HG02870 (cell line): ENCODE measurements around the gene AKAP3.

ENCODE experiments used
- ATAC-seq: cut with Tn5 transposase; IDR thresholded peaks from one replicate; pipeline ENCODE4 v1.9.1; 2021; ENCODE audit warnings: mild to moderate bottlenecking, moderate library complexity; ENCODE audit not compliant: unreplicated experiment

The AKAP3 gene

GRCh38 chr12:4648501-4649357, at the start of gene AKAP3, which contains the start of gene NDUFA9:
AKAP3 (minus strand) TSS chr12:4649051; CDS start chr12:4638196, 10,855 bp downstream.
NDUFA9 (plus strand) TSS chr12:4649114; CDS start chr12:4649127, 13 bp downstream.
- ATAC-seq = peak; percentile 74

GRCh38 chr12:4690760-4691159, 41.9 kb upstream of the AKAP3 start:
- no peak for ATAC-seq

- no peak for ATAC-seq
Measured at GRCh38 chr12:4685317-4685716, 36.5 kb upstream of the AKAP3 start.

- no peak for ATAC-seq
Measured at GRCh38 chr12:4681732-4682131, 32.9 kb upstream of the AKAP3 start.

- no peak for ATAC-seq
Measured at GRCh38 chr12:4679711-4680110, 30.9 kb upstream of the AKAP3 start.

GRCh38 chr12:4665236-4665635, 16.4 kb upstream of the AKAP3 start:
- no peak for ATAC-seq

GRCh38 chr12:4663971-4664505, 15.2 kb upstream of the AKAP3 start:
- no peak for ATAC-seq

- no peak for ATAC-seq
Measured at GRCh38 chr12:4653691-4654090, 4.8 kb upstream of the AKAP3 start.

GRCh38 chr12:4653257-4653656, 4.4 kb upstream of the AKAP3 start:
- ATAC-seq = no peak

GRCh38 chr12:4649358-4649661, 459 bp upstream of the AKAP3 start:
- ATAC-seq = no peak

- no peak for ATAC-seq
Measured at GRCh38 chr12:4648104-4648500, 749 bp downstream of the AKAP3 start.

GRCh38 chr12:4645023-4645422, 3.8 kb downstream of the AKAP3 start:
- ATAC-seq = no peak

- peak; percentile 79 for ATAC-seq
Measured at GRCh38 chr12:4643747-4644146, 5.1 kb downstream of the AKAP3 start.

GRCh38 chr12:4630262-4630661, 18.6 kb downstream of the AKAP3 start:
- ATAC-seq = no peak

- no peak for ATAC-seq
Measured at GRCh38 chr12:4628406-4628805, 20.4 kb downstream of the AKAP3 start.

- no peak for ATAC-seq
Measured at GRCh38 chr12:4626543-4626942, 22.3 kb downstream of the AKAP3 start.

GRCh38 chr12:4621511-4621910, 27.3 kb downstream of the AKAP3 start:
- ATAC-seq = no peak

- ATAC-seq = no peak
Measured at GRCh38 chr12:4615667-4616066, 33.2 kb downstream of the AKAP3 start.

- ATAC-seq = no peak
Measured at GRCh38 chr12:4610481-4610880, 38.4 kb downstream of the AKAP3 start.

- ATAC-seq = no peak
Measured at GRCh38 chr12:4609071-4609470, 39.8 kb downstream of the AKAP3 start.

- no peak for ATAC-seq
Measured at GRCh38 chr12:4607056-4607455, 41.8 kb downstream of the AKAP3 start.

- ATAC-seq = peak; percentile 94
Measured at GRCh38 chr12:4604684-4605193, 44.1 kb downstream of the AKAP3 start.
